GM19455 (cell line): ENCODE data around the gene SLC4A4.
"Not testable (repeated sequence)": the region's sequence is repeated elsewhere in the genome, so short reads cannot be mapped to it uniquely, and the experiment has no call there.

Experiments
- ATAC-seq: cut with Tn5 transposase; IDR thresholded peaks from one replicate; pipeline ENCODE4 v1.9.1; 2021; ENCODE audit not compliant: unreplicated experiment

The SLC4A4 gene

GRCh38 chr4:71406459-71406963, 67.7 kb downstream of the SLC4A4 start:
- no peak for ATAC-seq

- ATAC-seq = not testable (repeated sequence)
Observed at GRCh38 chr4:71408961-71409360, 70.1 kb downstream of the SLC4A4 start.

- no peak for ATAC-seq
Observed at GRCh38 chr4:71411981-71412380, 73.2 kb downstream of the SLC4A4 start.

- no peak for ATAC-seq
Observed at GRCh38 chr4:71415491-71415890, 76.7 kb downstream of the SLC4A4 start.

GRCh38 chr4:71417150-71417549, 78.3 kb downstream of the SLC4A4 start:
- ATAC-seq = no peak

- ATAC-seq = no peak
Observed at GRCh38 chr4:71426381-71427042, 87.7 kb downstream of the SLC4A4 start.

GRCh38 chr4:71429106-71429505, 90.3 kb downstream of the SLC4A4 start:
- no peak for ATAC-seq

- no peak for ATAC-seq
Observed at GRCh38 chr4:71429962-71430361, 91.1 kb downstream of the SLC4A4 start.

GRCh38 chr4:71430609-71431008, 91.8 kb downstream of the SLC4A4 start:
- no peak for ATAC-seq

GRCh38 chr4:71440612-71441011, 101.8 kb downstream of the SLC4A4 start:
- no peak for ATAC-seq

- no peak for ATAC-seq
Observed at GRCh38 chr4:71441186-71442169, 102.7 kb downstream of the SLC4A4 start.

GRCh38 chr4:71442336-71442735, 103.5 kb downstream of the SLC4A4 start:
- no peak for ATAC-seq

GRCh38 chr4:71444395-71444794, 105.6 kb downstream of the SLC4A4 start:
- ATAC-seq = no peak

GRCh38 chr4:71445811-71446210, 107.0 kb downstream of the SLC4A4 start:
- ATAC-seq = no peak

GRCh38 chr4:71446479-71447081, 107.8 kb downstream of the SLC4A4 start:
- ATAC-seq = no peak

GRCh38 chr4:71449040-71449439, 110.2 kb downstream of the SLC4A4 start:
- no peak for ATAC-seq

- ATAC-seq = no peak
Observed at GRCh38 chr4:71449878-71450277, 111.1 kb downstream of the SLC4A4 start.

GRCh38 chr4:71453531-71453930, 114.7 kb downstream of the SLC4A4 start:
- no peak for ATAC-seq

GRCh38 chr4:71456841-71457240, 118.0 kb downstream of the SLC4A4 start:
- no peak for ATAC-seq

- no peak for ATAC-seq
Observed at GRCh38 chr4:71460371-71460770, 121.6 kb downstream of the SLC4A4 start.

GRCh38 chr4:71461422-71461821, 122.6 kb downstream of the SLC4A4 start:
- no peak for ATAC-seq
